NCI-H146 treated with DMSO at 0.1 percent for 48 hours (cell line): ENCODE data around the gene MAD2L2.

Experiments
- DNase-seq: peaks from one replicate; lab custom pipeline; 2025; ENCODE audit not compliant: unreplicated experiment; lab: John Stamatoyannopoulos, UW

Gene MAD2L2

GRCh38 chr1:11681071-11681771 is at the start of gene MAD2L2:
Gene MAD2L2 (minus strand): TSS chr1:11681148. CDS start chr1:11680601, 547 bp downstream.
- DNase-seq: peak; percentile 67

- no peak for DNase-seq
These were observed 49.5 kb upstream of the MAD2L2 start for GRCh38 chr1:11730429-11730891.

GRCh38 chr1:11729498-11730428 is 48.8 kb upstream of the MAD2L2 start:
- no peak for DNase-seq

- DNase-seq: no peak
These were observed 48.2 kb upstream of the MAD2L2 start for GRCh38 chr1:11729155-11729497.

GRCh38 chr1:11728126-11728806 is 47.3 kb upstream of the MAD2L2 start:
- no peak for DNase-seq

GRCh38 chr1:11727119-11727518 is 46.2 kb upstream of the MAD2L2 start:
- DNase-seq: no peak

GRCh38 chr1:11725616-11726015 is 44.7 kb upstream of the MAD2L2 start:
- peak; percentile 19 for DNase-seq

GRCh38 chr1:11722538-11722937 is 41.6 kb upstream of the MAD2L2 start:
- no peak for DNase-seq

GRCh38 chr1:11721311-11721710 is 40.4 kb upstream of the MAD2L2 start:
- no peak for DNase-seq

- DNase-seq: no peak
These were observed 39.6 kb upstream of the MAD2L2 start for GRCh38 chr1:11720525-11720924.

GRCh38 chr1:11720033-11720376 is 39.1 kb upstream of the MAD2L2 start:
- DNase-seq: no peak

GRCh38 chr1:11719313-11720032 is 38.5 kb upstream of the MAD2L2 start:
- peak; percentile 34 for DNase-seq

GRCh38 chr1:11714831-11715575 is 34.1 kb upstream of the MAD2L2 start:
- DNase-seq: no peak

- no peak for DNase-seq
These were observed 32.1 kb upstream of the MAD2L2 start for GRCh38 chr1:11713095-11713494.

- no peak for DNase-seq
These were observed 31.3 kb upstream of the MAD2L2 start for GRCh38 chr1:11712285-11712684.

- DNase-seq: no peak
These were observed 30.5 kb upstream of the MAD2L2 start for GRCh38 chr1:11711490-11711889.

- no peak for DNase-seq
These were observed 27.8 kb upstream of the MAD2L2 start for GRCh38 chr1:11708554-11709350.

GRCh38 chr1:11707621-11708276 is 26.8 kb upstream of the MAD2L2 start:
- DNase-seq: peak; percentile 14

GRCh38 chr1:11706292-11706691 is 25.3 kb upstream of the MAD2L2 start:
- DNase-seq: no peak
